NK-92 treated with Interleukin-12 subunit alpha and Interleukin-12 subunit beta, amount 100 ng/mL, for 24 hours (cell line): Measurements from ENCODE around the gene URM1.

Source experiments
- DNase-seq: peaks from one replicate; lab custom pipeline; 2025; lab: John Stamatoyannopoulos, UW

URM1 gene

GRCh38 chr9:128385496-128386460 lies 14.6 kb downstream of the URM1 start:
- DNase-seq: no peak

- DNase-seq: no peak
These were observed 17.0 kb downstream of the URM1 start for GRCh38 chr9:128388150-128388549.

GRCh38 chr9:128389395-128390149 lies 18.4 kb downstream of the URM1 start:
- no peak for DNase-seq

- DNase-seq: no peak
These were observed 19.1 kb downstream of the URM1 start for GRCh38 chr9:128390150-128390812.

GRCh38 chr9:128390813-128391711 lies 19.9 kb downstream of the URM1 start:
- DNase-seq: no peak

- no peak for DNase-seq
These were observed 20.8 kb downstream of the URM1 start for GRCh38 chr9:128391956-128392301.

GRCh38 chr9:128392302-128393144 lies 21.3 kb downstream of the URM1 start:
- DNase-seq: no peak

- DNase-seq: no peak
These were observed 22.1 kb downstream of the URM1 start for GRCh38 chr9:128393145-128393775.

- no peak for DNase-seq
These were observed 22.8 kb downstream of the URM1 start for GRCh38 chr9:128393970-128394369.

- no peak for DNase-seq
These were observed 23.4 kb downstream of the URM1 start for GRCh38 chr9:128394379-128395168.

GRCh38 chr9:128396970-128397613 lies 25.9 kb downstream of the URM1 start:
- no peak for DNase-seq

GRCh38 chr9:128397831-128398230 lies 26.7 kb downstream of the URM1 start:
- DNase-seq: no peak

- no peak for DNase-seq
These were observed 28.7 kb downstream of the URM1 start for GRCh38 chr9:128399861-128400260.

GRCh38 chr9:128404560-128404959 lies 33.4 kb downstream of the URM1 start:
- DNase-seq: no peak

GRCh38 chr9:128405077-128405779 lies 34.1 kb downstream of the URM1 start:
- no peak for DNase-seq

- DNase-seq: no peak
These were observed 34.6 kb downstream of the URM1 start for GRCh38 chr9:128405780-128406171.

GRCh38 chr9:128406848-128407391 lies 35.7 kb downstream of the URM1 start:
- no peak for DNase-seq

GRCh38 chr9:128408963-128409431 lies 37.8 kb downstream of the URM1 start:
- no peak for DNase-seq
